ENCODE measurements around the gene AGAP1. TPM values are rescaled to one million over a fixed set of nuclear protein-coding genes. Genes with fewer than 3 reads are reported as not detected.
"Not testable (repeated sequence)": the region's sequence is repeated elsewhere in the genome, so short reads cannot be mapped to it uniquely, and the experiment has no call there.

AGAP1 gene
- polyA plus RNA-seq, 1 donor, result 31.5 TPM

- DNase-seq, result peak; percentile 82
These were observed 101.7 kb downstream of the AGAP1 start for GRCh38 chr2:235595422-235596010.

GRCh38 chr2:235596272-235596671 is 102.4 kb downstream of the AGAP1 start:
- no peak for DNase-seq

- DNase-seq, result no peak
These were observed 103.3 kb downstream of the AGAP1 start for GRCh38 chr2:235597081-235597615.

GRCh38 chr2:235598026-235598425 is 104.2 kb downstream of the AGAP1 start:
- DNase-seq, result no peak

- no peak for DNase-seq
These were observed 105.0 kb downstream of the AGAP1 start for GRCh38 chr2:235598532-235599531.

- no peak for DNase-seq
These were observed 105.9 kb downstream of the AGAP1 start for GRCh38 chr2:235599596-235600338.

GRCh38 chr2:235600406-235600805 is 106.6 kb downstream of the AGAP1 start:
- DNase-seq, result no peak

GRCh38 chr2:235600926-235601325 is 107.1 kb downstream of the AGAP1 start:
- no peak for DNase-seq

- DNase-seq, result no peak
These were observed 108.3 kb downstream of the AGAP1 start for GRCh38 chr2:235601960-235602704.

GRCh38 chr2:235602971-235603370 is 109.1 kb downstream of the AGAP1 start:
- not testable (repeated sequence) for DNase-seq

- no peak for DNase-seq
These were observed 109.8 kb downstream of the AGAP1 start for GRCh38 chr2:235603659-235604058.

GRCh38 chr2:235605312-235606003 is 111.6 kb downstream of the AGAP1 start:
- peak; percentile 93 for DNase-seq

GRCh38 chr2:235606004-235606715 is 112.3 kb downstream of the AGAP1 start:
- no peak for DNase-seq

GRCh38 chr2:235607546-235608199 is 113.8 kb downstream of the AGAP1 start:
- no peak for DNase-seq

- peak; percentile 85 for DNase-seq
These were observed 114.5 kb downstream of the AGAP1 start for GRCh38 chr2:235608200-235608887.

- no peak for DNase-seq
These were observed 115.5 kb downstream of the AGAP1 start for GRCh38 chr2:235609321-235609720.

GRCh38 chr2:235609746-235610145 is 115.9 kb downstream of the AGAP1 start:
- DNase-seq, result no peak

GRCh38 chr2:235610696-235611257 is 116.9 kb downstream of the AGAP1 start:
- DNase-seq, result no peak

- DNase-seq, result no peak
These were observed 117.5 kb downstream of the AGAP1 start for GRCh38 chr2:235611349-235611748.
